T-helper 2 cell (primary cell): ENCODE measurements around the gene TRIM72.
"Not testable (repeated sequence)": the region's sequence is repeated elsewhere in the genome, so short reads cannot be mapped to it uniquely, and the experiment has no call there.

Experiments
- DNase-seq, 5 experiments: peaks; one replicate each; pipeline versions ENCODE4 v3.0.0 to v3.0.0-alpha.2; 2012 to 2022

TRIM72 gene

GRCh38 chr16:31215287-31216162, 1.6 kb downstream of the TRIM72 start:
- DNase-seq = peak in 1 of 5 experiments; percentile 40

- peak in 1 of 5 experiments; percentile 30 for DNase-seq
Observed at GRCh38 chr16:31216422-31217135, 2.7 kb downstream of the TRIM72 start, which contains the start of gene PYDC1. Gene PYDC1 (minus strand): TSS chr16:31217135. CDS start chr16:31217028, 107 bp downstream.

GRCh38 chr16:31217136-31217530, 3.2 kb downstream of the TRIM72 start:
- DNase-seq = no peak

- DNase-seq = no peak
Observed at GRCh38 chr16:31219154-31219741, 5.3 kb downstream of the TRIM72 start.

- DNase-seq = no peak
Observed at GRCh38 chr16:31221357-31222160, 7.6 kb downstream of the TRIM72 start.

GRCh38 chr16:31223044-31223443, 9.1 kb downstream of the TRIM72 start:
- no peak for DNase-seq

GRCh38 chr16:31224092-31224955, 10.4 kb downstream of the TRIM72 start:
- DNase-seq = no peak

- DNase-seq = no peak
Observed at GRCh38 chr16:31225193-31225592, 11.3 kb downstream of the TRIM72 start.

- no peak for DNase-seq
Observed at GRCh38 chr16:31228206-31228605, 14.3 kb downstream of the TRIM72 start.

- DNase-seq = no peak
Observed at GRCh38 chr16:31229501-31229900, 15.6 kb downstream of the TRIM72 start.

- DNase-seq = no peak
Observed at GRCh38 chr16:31238041-31238440, 24.1 kb downstream of the TRIM72 start.

- DNase-seq = no peak
Observed at GRCh38 chr16:31242206-31242605, 28.3 kb downstream of the TRIM72 start.

GRCh38 chr16:31243734-31244670, 30.1 kb downstream of the TRIM72 start:
- DNase-seq = no peak

GRCh38 chr16:31245598-31245997, 31.7 kb downstream of the TRIM72 start:
- DNase-seq = not testable (repeated sequence)

- no peak for DNase-seq
Observed at GRCh38 chr16:31246296-31246695, 32.4 kb downstream of the TRIM72 start.

- DNase-seq = no peak
Observed at GRCh38 chr16:31248344-31248743, 34.4 kb downstream of the TRIM72 start.

- DNase-seq = no peak
Observed at GRCh38 chr16:31250782-31251384, 37.0 kb downstream of the TRIM72 start.

- no peak for DNase-seq
Observed at GRCh38 chr16:31251435-31251834, 37.5 kb downstream of the TRIM72 start.

GRCh38 chr16:31253642-31254045, 39.7 kb downstream of the TRIM72 start:
- peak in 1 of 5 experiments; percentile 54 for DNase-seq

GRCh38 chr16:31256466-31256865, 42.5 kb downstream of the TRIM72 start:
- no peak for DNase-seq
